Stimulated activated CD4-positive, alpha-beta T cell treated with anti-CD3 and anti-CD28 coated beads, Interleukin-1b, Interleukin-23, amount 100 ng/mL, for 24 hours (primary cell): ENCODE results near the gene FOCAD.

ENCODE experiments used
- DNase-seq, 4 experiments: peaks; one replicate each; pipeline ENCODE4 v3.0.0-alpha.2; 2020; ENCODE audit warnings: low read depth in 4 of 4, low spot score in 1 of 4

The FOCAD gene

DNA sequence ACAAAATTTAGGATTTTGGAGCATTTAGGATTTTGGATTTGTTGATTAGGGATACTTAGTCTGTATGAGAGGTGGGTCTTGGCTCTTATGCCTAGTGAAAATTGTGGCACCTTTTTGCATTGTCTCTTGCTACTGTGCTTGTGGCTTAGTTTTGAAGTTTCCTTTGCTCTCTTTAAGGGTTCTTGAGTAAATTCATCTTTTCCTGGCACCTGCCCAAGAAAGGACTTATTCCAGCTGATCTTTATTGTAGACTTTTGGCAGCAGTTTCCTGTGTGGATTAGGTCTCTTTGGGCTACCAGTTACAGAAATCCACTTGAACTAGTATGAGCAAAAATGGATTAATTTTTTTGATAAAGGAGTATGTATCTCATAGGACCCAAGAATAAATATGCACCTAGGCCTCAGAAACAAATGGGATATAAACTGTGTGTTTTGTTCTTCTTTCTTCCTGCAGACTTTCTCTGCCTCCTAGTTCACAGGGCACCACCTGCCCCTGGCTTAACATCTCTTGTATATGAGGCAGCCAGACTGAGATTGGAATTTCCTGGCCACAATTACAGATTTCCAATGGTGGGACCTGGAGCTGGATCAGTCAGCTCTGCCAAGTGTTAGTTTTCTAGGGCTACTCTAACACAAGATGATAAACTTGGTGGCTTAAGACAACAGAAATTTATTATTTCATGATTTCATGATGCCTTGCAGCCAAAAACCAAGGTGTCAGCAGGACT, 44.6 kb downstream of the FOCAD start:
- DNase-seq, result no peak

DNA sequence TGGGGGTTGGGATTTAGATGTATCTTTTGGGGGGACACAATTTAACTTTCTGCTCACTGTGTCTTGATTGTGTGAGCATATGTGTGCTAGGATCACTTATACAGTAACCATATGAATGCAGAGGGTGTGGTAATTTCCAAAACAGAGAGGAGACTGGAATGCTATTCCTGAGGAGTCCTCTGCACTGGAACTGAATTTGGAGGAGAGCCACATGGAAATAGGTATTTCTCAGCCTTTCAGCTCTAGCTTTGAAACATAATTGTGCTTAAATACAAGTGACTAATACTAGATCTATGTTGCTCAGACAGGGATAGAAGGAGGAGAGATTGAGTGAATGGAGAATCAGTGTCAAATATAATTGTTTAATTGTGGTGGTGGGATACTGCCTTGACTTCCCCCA, 45.5 kb downstream of the FOCAD start:
- DNase-seq, result no peak

DNA sequence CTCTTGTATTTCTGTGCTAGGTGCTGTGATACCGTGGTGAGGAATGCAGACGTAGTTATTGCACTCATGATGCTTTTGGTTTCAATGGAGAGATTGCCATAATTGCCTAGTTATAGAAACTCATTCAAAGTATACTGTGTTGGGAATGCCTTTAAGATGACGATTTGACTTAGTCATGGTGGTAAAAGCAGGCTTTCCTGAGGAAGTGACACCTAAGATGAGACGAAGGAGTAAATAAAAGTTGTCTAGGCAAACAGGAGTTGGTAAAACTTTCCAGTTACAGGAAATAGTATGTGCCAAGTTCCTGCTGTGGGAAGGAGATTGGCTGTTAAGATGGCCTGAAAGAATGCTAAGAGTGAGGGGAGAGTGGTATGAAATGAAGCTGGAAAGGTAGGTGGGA, 48.1 kb downstream of the FOCAD start:
- no peak for DNase-seq

DNA sequence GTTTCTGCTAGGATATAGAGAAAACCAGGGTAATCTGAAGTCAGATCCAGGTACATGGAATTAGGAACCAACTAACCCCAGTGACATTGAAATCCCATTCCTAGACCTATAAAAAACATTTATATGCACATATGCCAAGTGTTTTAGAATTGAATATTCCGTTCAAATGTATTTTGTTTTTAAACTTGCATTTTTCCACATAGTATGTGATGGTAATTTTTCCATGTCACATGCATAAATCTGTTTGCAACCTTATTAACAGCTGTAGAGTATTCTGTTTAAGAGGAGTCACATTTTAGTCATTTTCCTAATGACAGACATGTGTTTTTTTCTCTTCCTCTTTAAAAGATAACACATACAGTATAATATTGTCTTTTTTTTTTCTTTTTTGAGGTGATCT, 50.2 kb downstream of the FOCAD start:
- DNase-seq, result no peak

DNA sequence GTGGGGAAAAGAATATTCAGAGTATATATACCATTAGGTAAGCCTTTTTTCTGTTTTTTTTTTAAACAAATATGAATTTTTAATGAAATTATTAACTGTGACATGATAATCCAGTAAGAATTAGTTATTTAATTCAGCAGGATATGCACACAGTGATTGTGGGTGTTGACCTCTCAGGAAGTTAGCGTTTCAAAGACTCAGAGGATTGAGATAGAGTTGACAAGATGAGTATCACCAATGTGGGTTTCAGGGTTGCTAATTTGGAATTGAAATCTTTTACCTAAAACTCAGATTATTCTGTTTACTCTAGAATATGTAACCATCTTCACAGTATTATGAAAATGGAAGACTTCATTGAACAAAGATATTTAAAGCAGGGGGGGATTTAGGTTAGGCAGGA, 56.2 kb downstream of the FOCAD start:
- no peak for DNase-seq

DNA sequence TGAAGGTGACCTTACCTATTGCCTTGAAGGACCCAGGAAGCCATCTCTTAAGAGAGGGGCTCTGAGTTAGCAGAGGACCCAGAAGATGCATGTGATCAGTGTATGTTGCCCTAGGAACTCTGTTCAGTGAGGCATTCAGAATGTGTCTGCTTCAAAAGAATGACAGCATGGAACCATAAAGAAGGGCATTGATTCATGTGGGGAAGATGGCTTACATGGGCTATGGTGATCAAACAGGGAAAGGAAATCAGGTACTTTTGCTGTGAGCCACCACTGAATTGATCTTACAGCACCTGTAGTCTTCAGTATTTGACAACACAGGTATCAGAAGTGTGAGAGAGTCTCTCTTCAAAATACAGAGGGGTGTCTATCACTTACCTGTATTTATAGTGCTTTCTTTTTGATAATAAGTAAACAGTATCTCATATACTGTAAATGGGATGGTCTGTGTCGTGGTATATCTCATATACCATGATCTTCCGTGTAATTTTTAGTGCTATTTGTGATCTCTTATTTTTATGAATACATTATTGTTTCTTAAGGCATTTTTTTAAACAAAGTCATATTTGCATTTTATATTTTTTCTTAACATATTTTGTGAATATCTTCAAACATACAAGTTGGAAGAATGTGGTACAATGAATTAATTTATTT, 57.0 kb downstream of the FOCAD start:
- no peak for DNase-seq

DNA sequence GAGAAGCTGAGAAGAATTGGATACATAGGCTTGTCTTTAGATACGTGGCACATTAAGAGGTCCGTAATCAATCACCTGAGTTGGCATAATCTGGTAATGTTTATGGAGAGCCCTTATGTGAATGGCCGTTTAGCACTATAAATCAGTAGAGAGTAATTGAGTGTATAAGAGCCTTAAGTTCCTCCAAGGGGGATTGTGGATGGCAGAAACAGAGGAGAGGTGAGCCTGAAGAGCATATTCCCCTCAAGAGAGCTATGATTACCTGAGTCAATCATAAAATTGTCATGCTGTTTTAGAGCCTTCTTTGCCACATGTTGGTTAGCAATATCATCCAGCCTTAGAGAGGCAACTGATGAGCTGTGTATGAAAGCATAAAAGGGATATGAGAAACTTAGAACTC, 58.8 kb downstream of the FOCAD start:
- no peak for DNase-seq

DNA sequence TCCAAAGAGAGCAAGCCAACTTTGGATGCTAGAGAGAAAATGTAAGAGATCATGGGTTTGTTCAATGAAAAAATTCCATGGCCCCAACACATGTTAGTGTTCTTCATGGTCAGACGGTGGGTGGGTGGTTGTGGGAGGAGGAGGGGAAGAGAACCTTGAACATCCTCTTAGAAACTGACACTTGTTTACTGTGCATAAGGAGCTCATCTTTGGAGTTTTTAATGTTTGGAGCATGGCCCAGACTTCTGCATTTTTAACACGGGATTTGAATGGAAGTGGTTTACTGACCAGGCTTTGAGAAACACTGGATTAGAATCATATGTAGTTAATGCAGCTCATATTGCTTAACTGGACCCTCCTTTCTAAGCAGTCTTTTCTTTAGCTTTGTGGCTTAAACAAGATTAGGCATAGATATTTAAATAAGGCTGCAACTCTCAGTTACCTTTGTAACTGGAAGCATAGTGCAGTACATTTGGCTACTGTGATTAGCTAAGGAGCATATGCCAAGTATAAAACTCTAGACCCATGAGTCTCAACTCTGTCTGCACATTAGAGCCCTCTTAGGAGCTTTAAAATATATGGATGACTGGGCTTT, 60.1 kb downstream of the FOCAD start:
- no peak for DNase-seq

DNA sequence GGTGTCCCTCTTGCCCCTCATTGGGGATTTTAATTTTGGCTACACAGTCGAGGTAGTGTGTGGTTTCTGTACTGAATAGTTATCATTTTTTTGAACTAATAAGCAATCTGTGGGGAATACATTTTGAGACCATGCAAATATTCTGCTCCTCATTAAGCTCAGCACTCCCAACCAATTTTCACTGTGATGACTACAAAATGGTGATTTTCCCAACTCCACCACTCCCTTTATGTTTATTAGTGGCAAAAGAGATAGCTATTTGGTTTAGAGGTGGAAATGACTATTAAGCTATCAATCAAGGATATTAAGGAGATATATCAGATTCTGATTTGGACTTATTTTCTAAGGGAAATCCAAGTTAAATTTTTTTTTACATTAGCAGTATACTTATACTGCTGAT, 62.9 kb downstream of the FOCAD start:
- DNase-seq, result no peak

DNA sequence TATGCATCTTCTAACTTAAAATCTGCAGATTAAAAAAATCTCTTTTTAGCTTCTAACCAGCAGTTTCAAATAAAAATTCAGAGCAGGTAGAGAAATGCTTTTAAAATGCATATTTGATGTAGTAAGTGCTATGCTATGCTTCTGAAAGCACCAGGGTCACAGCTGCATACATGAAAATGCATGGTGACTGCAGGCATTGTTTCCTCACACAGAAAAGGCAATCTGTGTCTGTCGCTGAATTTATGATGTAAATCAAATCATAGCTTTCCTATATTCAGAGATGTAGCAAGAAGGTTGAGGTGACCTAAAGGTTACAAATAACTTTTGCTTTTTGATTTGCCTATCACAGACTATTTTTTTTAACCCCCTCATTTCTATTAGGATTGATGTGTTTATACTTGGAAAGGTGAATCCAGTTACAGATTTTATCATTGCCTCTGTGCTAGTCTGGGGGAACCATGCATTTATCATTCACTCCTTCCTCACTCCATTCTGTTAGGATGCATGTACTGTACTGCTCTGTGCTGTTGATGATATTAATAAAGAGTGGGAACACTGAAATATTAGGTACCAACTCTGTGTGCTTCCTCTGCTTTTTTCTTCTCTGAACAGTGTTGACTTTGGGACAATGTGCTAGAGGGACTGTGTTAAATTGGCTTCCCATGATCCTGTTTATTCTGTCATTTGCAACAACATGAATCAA, 65.6 kb downstream of the FOCAD start:
- DNase-seq, result no peak

DNA sequence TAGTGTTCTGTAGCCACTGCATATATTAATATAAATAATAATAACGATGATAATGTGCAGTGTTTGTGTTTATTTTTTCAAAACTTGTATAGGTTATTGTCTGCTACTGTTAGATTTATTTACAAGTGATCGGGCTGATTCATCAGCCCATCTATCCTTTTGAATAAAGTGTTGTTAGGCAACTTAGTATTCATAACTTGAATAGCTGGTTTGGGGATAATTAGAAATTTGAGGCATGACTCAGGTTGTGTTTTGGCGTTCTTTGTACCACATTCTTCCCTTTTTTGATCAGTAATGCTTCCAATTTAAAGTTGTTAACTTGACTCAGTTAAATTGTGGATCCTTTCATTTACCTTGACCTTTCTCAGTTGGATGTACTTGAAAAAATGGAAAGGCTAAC, 69.7 kb downstream of the FOCAD start:
- no peak for DNase-seq

DNA sequence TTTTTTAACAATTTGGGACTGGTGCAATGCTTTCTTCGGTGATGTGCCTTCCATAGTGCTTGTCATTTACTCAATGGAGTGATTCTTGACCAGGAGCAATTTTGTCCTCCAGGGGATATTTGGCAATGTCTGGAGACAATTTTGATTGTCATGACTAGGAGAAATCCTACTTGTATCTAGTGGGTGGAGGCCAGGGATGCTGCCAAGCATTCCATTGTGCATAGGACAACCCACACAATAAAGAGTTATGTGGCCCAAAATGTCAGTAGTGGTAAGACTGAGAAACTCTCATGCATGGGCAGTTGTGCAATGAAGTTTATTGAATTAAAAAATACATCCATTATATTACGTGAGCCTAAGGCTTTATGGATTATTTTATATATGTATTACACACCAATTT, 70.5 kb downstream of the FOCAD start:
- DNase-seq, result no peak

DNA sequence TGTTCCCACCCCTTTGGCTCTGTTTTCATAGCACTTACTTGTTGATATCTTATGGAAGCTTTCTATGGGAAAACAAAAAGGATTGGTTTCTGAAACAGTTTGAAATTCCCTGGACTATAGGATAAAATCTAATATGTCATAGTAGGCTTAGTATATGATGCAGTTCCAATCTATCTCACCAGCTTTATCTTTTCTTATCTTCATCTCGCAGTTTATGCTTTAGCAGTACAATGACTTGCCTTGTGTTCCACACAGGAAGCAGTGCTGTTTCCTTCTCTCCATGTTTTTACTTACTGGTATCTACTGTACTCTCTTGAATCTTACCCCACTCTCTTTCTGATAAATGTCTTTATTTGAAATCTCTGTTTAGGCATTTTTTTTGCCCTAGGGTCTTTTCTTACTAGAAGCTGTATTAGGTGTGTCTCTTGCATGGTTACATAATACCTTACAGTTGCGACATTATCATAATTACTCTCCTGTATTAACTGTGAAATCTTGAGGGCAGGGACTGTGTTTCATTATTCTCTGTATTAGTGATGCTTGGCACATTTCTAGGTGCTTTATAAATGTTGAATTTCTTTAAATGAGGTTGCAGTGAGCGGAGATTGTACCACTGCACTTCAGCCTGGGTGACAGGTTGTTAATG, 76.3 kb downstream of the FOCAD start:
- no peak for DNase-seq

DNA sequence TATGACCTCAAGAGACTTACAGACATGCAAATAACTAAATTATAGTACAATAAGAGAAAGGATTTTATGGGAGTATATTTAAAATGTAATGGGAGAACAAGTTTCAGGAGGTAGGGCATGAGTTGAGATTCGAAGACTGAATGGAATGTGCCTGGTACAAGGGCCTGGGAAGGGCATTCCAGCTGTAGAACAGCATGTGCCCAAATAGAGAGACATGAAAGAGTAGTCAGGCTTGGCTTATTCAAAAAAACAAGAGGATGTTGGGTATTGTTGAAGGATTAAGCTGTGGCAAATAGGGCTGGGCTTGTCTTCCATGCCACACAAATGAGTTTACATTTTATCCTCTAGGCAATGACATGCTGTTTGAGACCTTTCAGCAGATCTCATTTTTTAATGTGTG, 86.9 kb downstream of the FOCAD start:
- no peak for DNase-seq

DNA sequence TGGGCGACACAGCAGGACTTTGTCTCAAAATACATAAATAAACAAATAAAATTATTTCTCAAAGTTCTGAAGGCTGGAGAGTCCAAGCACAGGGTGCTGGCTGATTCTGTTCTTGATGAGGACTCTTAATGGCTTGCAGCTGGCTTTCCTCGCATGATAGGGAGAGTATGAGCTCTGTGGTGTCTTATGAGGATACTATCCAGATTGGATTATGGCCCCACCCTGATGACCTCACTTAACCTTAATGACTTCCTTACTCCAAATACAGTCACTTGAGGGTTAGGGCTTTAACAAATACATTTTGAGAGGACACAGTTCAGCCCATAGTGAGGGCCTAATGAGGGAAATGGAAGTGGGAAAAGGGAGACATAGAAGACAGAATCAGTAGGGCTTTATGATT, 87.7 kb downstream of the FOCAD start:
- no peak for DNase-seq

DNA sequence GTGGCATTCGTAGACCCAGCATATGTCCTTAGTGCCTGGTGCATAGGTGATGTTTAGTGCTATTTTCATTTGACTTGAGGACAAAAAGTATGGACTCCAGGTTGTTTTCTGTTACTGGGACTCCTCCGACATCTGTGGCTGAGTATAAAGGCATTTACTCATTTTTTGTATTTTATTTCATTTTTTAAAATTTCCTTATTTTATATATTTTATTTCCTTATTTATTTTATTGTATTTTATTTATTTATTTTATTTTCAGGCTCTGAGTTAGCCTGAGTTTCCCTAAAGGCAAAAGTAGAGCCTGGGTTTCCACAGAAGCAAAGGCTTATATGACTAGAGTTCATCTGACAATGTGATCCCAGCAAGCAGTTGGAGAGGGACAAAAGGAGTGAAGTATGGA, 91.6 kb downstream of the FOCAD start:
- no peak for DNase-seq

DNA sequence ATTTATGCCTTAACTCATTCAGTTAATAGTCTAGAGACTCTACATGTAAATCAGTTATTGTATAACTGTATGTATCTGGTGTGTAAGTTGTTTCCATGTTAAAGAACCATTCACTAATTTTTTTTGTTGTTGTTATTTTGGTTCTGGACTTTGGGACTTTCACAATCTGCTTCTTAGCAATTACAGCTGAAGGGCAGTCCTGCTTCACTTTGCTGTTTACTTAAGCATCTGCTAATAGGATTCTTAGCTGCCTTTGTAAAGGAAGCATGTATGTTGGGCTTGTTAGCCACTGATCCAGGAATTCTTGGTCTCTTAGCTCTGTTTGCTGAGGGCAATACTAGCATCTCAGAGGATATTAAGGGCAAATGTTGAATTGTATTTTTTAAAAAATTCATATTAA, 97.0 kb downstream of the FOCAD start:
- no peak for DNase-seq

DNA sequence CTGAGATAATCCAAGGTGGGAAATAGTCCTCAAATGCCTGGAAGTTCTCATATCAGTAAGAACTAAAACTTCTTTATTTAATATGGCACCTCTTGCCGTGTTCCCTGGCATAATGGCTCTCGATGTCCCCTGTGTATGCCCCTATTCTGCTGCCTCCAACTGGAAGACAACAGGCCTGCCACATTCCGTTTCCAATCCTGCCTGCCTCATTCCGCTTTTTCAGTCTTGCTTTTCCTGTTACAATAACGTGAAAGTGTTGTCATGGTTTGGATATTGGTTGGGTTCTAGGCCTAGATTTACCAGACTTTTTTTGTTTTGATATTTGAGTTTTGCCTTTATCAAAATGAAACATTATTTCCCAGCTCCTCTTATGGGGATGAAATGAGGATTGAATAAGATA, 98.2 kb downstream of the FOCAD start:
- no peak for DNase-seq

DNA sequence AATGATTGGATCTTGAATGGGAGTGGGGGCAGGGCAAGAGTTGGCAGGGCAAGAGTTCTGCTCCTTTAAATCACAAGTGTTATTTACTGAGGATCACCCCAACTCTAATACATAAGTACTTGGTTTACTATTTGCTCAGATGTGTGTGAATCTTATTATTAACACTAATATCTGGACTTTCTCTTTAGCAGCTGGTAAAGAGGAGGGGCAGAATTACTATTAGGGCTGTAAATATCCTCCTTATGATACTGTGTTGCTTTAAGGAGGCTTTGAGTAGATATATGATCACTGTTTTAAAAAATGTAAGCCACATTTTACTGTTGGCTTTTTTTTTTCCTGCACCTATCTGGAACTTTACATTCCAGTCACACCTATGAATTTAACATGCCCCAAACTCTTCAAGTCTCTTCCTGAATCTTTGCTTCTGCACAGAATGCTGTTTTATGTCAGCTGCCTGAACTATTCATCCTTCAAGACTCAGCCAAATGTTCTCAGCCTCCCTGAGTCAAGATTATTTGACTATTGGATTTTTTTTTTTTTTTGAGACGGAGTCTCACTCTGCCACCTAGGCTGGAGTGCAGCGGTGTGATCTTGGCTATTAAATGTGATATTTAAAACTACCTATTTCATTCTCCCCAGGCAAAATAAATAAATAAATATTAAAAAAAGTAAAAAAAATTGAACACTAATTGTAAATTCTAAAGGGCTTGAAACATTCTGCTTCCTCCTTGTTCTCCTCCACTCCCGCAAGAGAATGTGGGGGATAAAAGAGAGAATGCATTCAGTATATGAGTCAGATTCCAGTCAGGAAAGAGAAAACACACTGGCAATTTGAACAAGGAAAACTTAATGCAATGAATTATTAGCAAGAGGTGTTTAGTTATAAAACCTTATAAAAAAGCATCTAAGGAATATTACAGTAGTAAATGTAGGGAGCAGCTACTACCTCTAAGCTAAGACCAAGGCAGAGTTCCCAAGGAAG, 99.3 kb downstream of the FOCAD start:
- no peak for DNase-seq

DNA sequence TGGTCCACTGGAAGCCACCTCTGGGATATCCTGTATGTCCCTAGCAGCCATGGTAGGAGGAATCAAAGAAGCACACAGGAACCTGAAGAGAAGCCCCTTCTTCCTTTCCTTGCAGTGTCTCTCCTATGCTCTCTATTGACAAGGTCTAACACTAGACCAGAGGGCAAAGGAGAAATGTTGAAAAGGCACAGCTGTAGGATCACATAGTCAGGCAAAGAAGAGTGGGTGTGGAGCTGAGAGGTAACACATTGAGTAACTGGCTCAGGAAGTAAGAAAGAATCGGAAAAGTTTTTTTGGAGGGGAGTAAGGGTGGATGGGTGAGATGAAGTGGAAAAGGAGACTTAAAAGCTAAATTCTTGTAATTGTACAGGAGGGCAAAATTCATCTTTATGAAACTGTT, 100.1 kb downstream of the FOCAD start:
- no peak for DNase-seq

DNA sequence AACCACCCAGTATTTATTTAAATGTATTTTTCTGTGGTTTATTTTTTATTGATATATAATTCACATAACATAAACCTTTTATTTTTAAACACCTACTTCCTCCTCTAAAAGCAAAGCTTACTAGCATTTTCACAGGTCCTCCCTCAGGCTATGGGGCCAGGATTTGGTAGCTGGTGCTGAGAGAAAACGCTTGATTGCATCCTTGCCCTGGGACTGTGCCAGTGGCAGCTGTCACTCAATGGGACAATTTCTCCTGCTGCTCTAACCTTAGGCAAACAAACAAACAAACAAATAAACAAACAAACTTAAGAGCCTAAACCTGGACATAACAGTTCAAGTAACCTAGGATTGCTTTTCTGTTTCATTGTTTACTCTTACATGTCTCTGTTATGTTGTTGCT, 102.7 kb downstream of the FOCAD start:
- DNase-seq, result no peak
